GM23338 (cell line): Measurements from ENCODE around the gene TERT.

Source experiments
- CREB1 ChIP-seq: fragments of 250-450 bp; sonication (Bioruptor Pico); IDR thresholded peaks from 2 replicates; pipeline ENCODE4 v1.5.0; 2020; ENCODE audit warnings: low read depth, mild to moderate bottlenecking, moderate library complexity
- EZH2 ChIP-seq: fragments of 200-600 bp; sonication (generic); IDR thresholded peaks from one replicate; pipeline ENCODE4 v1.8.0; 2017; ENCODE audit warnings: antibody characterized with exemption, mild to moderate bottlenecking, low read depth; ENCODE audit not compliant: unreplicated experiment
- EZH2phosphoT487 ChIP-seq: fragments of 200-600 bp; sonication (generic); IDR thresholded peaks from one replicate; pipeline ENCODE4 v1.8.1; 2018; ENCODE audit warnings: antibody characterized with exemption; ENCODE audit not compliant: unreplicated experiment
- JUNB ChIP-seq: IDR thresholded peaks from one replicate; pipeline ENCODE4 v1.6.1; 2016; ENCODE audit warnings: antibody characterized with exemption; ENCODE audit not compliant: unreplicated experiment
- NANOG ChIP-seq: IDR thresholded peaks from 2 replicates; pipeline ENCODE4 v1.6.1; 2016; ENCODE audit warnings: antibody characterized with exemption, borderline replicate concordance
- POLR2AphosphoS5 ChIP-seq: IDR thresholded peaks from 2 replicates; pipeline ENCODE4 v1.6.1; 2016; ENCODE audit warnings: antibody characterized with exemption, low read depth
- REST ChIP-seq: IDR thresholded peaks from one replicate; pipeline ENCODE4 v1.6.1; 2018; ENCODE audit warnings: antibody characterized with exemption; ENCODE audit not compliant: unreplicated experiment
- STAT1 ChIP-seq: IDR thresholded peaks from one replicate; pipeline ENCODE4 v1.6.1; 2016; ENCODE audit warnings: antibody characterized with exemption; ENCODE audit not compliant: unreplicated experiment
- ZNF114 ChIP-seq: fragments of 250-450 bp; sonication (Bioruptor Pico); IDR thresholded peaks from 2 replicates; pipeline ENCODE4 v1.5.0; 2020; ENCODE audit warnings: mild to moderate bottlenecking, moderate library complexity
- ZNF331 ChIP-seq: fragments of 250-450 bp; sonication (Bioruptor Pico); IDR thresholded peaks from 2 replicates; pipeline ENCODE4 v1.5.0; 2020; ENCODE audit warnings: low read depth, mild to moderate bottlenecking, moderate library complexity
- TF ChIP-seq, protein P1 (sequence below), 2 experiments: fragments of 200-600 bp in 1 of 2; sonication (generic) in 1 of 2; conservative IDR thresholded peaks; 2 replicates each; pipeline versions ENCODE4 v1.5.1 to v1.6.1; 2016 to 2017; ENCODE audit warnings: antibody characterized with exemption in 2 of 2, low read depth in 2 of 2, mild to moderate bottlenecking in 2 of 2, moderate library complexity in 1 of 2
- TF ChIP-seq, protein P2 (sequence below): fragments of 250-450 bp; sonication (Bioruptor Pico); IDR thresholded peaks from 2 replicates; pipeline ENCODE4 v1.5.0; 2020; ENCODE audit warnings: mild to moderate bottlenecking, moderate library complexity
- TF ChIP-seq, protein P3 (sequence below): IDR thresholded peaks from 2 replicates; pipeline ENCODE4 v1.6.1; 2016; ENCODE audit warnings: antibody characterized with exemption

DNA sequence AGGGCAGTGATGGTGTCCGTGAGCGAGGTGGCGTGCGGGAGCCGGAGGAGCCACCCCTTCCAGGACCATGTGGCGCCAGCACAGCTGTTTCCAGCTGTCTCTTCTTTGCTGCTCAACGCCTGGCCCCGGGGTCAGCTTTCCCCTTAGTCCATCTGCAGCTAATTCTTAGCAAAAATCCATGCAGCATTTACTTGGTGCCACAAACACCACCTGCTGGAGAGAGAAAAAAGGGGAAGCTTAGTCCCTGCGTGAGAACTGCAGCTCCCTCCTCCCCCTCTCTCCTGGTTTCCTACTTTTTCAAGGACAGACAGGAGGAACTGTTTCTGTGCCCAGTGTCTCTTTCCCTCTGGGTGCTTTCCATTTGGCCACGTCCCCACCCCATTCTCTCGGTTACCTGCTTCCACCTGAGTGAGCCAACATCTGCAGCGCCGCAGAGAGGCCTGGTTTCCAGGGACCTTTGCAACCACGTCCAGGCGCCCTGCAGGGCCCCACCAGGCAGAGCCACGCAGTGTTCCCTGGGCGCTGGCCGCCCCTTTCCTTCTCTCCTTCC, 90.1 kb downstream of the TERT start:
- no peak for TF ChIP-seq POLR2AphosphoS5
- TF ChIP-seq, protein P1, sequence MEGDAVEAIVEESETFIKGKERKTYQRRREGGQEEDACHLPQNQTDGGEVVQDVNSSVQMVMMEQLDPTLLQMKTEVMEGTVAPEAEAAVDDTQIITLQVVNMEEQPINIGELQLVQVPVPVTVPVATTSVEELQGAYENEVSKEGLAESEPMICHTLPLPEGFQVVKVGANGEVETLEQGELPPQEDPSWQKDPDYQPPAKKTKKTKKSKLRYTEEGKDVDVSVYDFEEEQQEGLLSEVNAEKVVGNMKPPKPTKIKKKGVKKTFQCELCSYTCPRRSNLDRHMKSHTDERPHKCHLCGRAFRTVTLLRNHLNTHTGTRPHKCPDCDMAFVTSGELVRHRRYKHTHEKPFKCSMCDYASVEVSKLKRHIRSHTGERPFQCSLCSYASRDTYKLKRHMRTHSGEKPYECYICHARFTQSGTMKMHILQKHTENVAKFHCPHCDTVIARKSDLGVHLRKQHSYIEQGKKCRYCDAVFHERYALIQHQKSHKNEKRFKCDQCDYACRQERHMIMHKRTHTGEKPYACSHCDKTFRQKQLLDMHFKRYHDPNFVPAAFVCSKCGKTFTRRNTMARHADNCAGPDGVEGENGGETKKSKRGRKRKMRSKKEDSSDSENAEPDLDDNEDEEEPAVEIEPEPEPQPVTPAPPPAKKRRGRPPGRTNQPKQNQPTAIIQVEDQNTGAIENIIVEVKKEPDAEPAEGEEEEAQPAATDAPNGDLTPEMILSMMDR (conservative IDR thresholded peaks at IDR 0.05; ENCODE audit: low read depth in 2 of 2) = peak; percentile 22; a peak in 1 of 4 replicates
- TF ChIP-seq EZH2phosphoT487 = no peak
- no peak for TF ChIP-seq REST
- TF ChIP-seq EZH2 = no peak
- no peak for TF ChIP-seq ZNF114
- no peak for TF ChIP-seq ZNF331 (CRISPR knock-in tag)
- TF ChIP-seq, protein P2, sequence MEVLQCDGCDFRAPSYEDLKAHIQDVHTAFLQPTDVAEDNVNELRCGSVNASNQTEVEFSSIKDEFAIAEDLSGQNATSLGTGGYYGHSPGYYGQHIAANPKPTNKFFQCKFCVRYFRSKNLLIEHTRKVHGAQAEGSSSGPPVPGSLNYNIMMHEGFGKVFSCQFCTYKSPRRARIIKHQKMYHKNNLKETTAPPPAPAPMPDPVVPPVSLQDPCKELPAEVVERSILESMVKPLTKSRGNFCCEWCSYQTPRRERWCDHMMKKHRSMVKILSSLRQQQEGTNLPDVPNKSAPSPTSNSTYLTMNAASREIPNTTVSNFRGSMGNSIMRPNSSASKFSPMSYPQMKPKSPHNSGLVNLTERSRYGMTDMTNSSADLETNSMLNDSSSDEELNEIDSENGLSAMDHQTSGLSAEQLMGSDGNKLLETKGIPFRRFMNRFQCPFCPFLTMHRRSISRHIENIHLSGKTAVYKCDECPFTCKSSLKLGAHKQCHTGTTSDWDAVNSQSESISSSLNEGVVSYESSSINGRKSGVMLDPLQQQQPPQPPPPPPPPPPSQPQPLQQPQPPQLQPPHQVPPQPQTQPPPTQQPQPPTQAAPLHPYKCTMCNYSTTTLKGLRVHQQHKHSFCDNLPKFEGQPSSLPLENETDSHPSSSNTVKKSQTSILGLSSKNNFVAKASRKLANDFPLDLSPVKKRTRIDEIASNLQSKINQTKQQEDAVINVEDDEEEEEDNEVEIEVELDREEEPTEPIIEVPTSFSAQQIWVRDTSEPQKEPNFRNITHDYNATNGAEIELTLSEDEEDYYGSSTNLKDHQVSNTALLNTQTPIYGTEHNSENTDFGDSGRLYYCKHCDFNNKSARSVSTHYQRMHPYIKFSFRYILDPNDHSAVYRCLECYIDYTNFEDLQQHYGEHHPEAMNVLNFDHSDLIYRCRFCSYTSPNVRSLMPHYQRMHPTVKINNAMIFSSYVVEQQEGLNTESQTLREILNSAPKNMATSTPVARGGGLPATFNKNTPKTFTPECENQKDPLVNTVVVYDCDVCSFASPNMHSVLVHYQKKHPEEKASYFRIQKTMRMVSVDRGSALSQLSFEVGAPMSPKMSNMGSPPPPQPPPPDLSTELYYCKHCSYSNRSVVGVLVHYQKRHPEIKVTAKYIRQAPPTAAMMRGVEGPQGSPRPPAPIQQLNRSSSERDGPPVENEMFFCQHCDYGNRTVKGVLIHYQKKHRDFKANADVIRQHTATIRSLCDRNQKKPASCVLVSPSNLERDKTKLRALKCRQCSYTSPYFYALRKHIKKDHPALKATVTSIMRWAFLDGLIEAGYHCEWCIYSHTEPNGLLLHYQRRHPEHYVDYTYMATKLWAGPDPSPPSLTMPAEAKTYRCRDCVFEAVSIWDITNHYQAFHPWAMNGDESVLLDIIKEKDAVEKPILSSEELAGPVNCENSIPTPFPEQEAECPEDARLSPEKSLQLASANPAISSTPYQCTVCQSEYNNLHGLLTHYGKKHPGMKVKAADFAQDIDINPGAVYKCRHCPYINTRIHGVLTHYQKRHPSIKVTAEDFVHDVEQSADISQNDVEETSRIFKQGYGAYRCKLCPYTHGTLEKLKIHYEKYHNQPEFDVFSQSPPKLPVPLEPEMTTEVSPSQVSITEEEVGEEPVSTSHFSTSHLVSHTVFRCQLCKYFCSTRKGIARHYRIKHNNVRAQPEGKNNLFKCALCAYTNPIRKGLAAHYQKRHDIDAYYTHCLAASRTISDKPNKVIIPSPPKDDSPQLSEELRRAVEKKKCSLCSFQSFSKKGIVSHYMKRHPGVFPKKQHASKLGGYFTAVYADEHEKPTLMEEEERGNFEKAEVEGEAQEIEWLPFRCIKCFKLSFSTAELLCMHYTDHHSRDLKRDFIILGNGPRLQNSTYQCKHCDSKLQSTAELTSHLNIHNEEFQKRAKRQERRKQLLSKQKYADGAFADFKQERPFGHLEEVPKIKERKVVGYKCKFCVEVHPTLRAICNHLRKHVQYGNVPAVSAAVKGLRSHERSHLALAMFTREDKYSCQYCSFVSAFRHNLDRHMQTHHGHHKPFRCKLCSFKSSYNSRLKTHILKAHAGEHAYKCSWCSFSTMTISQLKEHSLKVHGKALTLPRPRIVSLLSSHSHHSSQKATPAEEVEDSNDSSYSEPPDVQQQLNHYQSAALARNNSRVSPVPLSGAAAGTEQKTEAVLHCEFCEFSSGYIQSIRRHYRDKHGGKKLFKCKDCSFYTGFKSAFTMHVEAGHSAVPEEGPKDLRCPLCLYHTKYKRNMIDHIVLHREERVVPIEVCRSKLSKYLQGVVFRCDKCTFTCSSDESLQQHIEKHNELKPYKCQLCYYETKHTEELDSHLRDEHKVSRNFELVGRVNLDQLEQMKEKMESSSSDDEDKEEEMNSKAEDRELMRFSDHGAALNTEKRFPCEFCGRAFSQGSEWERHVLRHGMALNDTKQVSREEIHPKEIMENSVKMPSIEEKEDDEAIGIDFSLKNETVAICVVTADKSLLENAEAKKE = no peak
- no peak for TF ChIP-seq CREB1
- TF ChIP-seq JUNB = no peak
- no peak for TF ChIP-seq STAT1
- TF ChIP-seq NANOG = no peak
- TF ChIP-seq, protein P3, sequence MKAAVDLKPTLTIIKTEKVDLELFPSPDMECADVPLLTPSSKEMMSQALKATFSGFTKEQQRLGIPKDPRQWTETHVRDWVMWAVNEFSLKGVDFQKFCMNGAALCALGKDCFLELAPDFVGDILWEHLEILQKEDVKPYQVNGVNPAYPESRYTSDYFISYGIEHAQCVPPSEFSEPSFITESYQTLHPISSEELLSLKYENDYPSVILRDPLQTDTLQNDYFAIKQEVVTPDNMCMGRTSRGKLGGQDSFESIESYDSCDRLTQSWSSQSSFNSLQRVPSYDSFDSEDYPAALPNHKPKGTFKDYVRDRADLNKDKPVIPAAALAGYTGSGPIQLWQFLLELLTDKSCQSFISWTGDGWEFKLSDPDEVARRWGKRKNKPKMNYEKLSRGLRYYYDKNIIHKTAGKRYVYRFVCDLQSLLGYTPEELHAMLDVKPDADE = no peak
